Cardiac muscle cell (in vitro differentiated cells and primary cell): ENCODE measurements around the gene EEF1A1. TPM values are rescaled to one million over a fixed set of nuclear protein-coding genes. Genes with fewer than 3 reads are reported as not detected.
"Not testable (repeated sequence)": the region's sequence is repeated elsewhere in the genome, so short reads cannot be mapped to it uniquely, and the experiment has no call there.

ENCODE experiments used
- DNase-seq, 2 donors: peaks; one replicate each; pipeline versions ENCODE4 v3.0.0 to v3.0.0-alpha.2; 2010 to 2017; ENCODE audit warnings: low read depth in 1 of 2, low spot score in 1 of 2
- H3K27ac ChIP-seq: fragments of 200-600 bp; sonication (generic); 2 replicates; pipeline ENCODE4 v1.5.1; 2016
- H3K27me3 ChIP-seq: fragments of 200-600 bp; sonication (generic); 2 replicates; pipeline ENCODE4 v1.6.0; 2016; ENCODE audit warnings: control low read depth
- H3K36me3 ChIP-seq: fragments of 200-600 bp; sonication (generic); 2 replicates; pipeline ENCODE4 v1.5.1; 2016; ENCODE audit warnings: control low read depth
- H3K4me1 ChIP-seq: fragments of 200-600 bp; sonication (generic); 2 replicates; pipeline ENCODE4 v1.8.1; 2017; ENCODE audit warnings: low read depth, mild to moderate bottlenecking, mixed run types
- H3K4me3 ChIP-seq: fragments of 200-600 bp; sonication (generic); 2 replicates; pipeline ENCODE4 v1.5.1; 2016; ENCODE audit warnings: mild to moderate bottlenecking
- H3K9me3 ChIP-seq: fragments of 200-600 bp; sonication (generic); 2 replicates; pipeline ENCODE4 v1.5.1; 2017; ENCODE audit warnings: low read depth, mild to moderate bottlenecking, control low read depth
- polyA plus RNA-seq: library from polyadenylated mRNA; unstranded; fragments of >200 nt; fragmentation: Nextera tagmentation; extraction: Ambion mirVana; gene quantifications from 2 replicates; pipeline ENCODE4 v1.2.1, GENCODE V29; 2016
- total RNA-seq: library from RNA; depleted of rRNA; stranded (reverse); fragments of >200 nt; gene quantifications from 2 replicates; pipeline ENCODE4 v1.2.3, GENCODE V29; 2016
- TF ChIP-seq, protein P1 (sequence below): IDR thresholded peaks from 2 replicates; pipeline ENCODE4 v1.5.1; 2012; ENCODE audit warnings: low read depth, mild to moderate bottlenecking, low read length

EEF1A1 gene
- total and polyA plus RNA-seq, 2 experiments from 2014 or later: 2,527 to 7,643 TPM

DNA sequence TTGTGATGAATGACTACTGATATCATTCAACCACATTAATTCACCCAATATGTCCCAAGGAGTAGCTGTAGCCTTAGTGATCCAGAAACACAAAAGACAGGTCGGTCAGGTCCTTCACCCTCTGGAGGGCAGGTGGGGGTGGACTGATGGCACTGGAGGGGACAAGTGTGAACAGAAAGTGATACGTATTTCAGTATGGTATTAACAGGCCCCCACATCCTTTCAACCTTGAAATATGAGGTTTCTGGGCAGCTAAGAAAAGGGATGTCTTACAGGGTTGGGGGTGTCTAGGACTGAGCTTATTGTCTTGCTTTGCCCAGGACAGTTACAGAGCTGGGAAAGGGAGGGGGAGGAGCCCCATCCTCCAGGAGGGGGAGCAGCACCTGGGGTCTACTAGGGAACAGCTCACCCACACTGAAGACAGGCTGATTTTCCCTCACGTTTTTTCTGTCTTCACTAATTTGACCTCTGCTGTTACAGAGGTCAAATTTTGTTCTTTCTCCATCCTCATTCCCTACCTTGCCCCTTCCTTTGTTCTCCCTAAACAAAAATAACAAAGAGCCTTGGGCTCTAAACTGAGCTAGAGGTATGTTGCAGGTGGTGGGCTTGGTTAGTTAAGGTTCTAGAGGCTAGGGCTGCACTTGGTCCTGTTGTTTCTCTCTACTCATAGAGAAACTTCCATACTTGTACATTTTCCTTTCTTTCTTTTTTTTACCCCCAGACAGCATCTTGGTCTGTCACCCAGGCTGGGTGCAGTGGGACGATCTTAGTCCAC lies 38.0 kb upstream of the EEF1A1 start:
- TF ChIP-seq, protein P1, sequence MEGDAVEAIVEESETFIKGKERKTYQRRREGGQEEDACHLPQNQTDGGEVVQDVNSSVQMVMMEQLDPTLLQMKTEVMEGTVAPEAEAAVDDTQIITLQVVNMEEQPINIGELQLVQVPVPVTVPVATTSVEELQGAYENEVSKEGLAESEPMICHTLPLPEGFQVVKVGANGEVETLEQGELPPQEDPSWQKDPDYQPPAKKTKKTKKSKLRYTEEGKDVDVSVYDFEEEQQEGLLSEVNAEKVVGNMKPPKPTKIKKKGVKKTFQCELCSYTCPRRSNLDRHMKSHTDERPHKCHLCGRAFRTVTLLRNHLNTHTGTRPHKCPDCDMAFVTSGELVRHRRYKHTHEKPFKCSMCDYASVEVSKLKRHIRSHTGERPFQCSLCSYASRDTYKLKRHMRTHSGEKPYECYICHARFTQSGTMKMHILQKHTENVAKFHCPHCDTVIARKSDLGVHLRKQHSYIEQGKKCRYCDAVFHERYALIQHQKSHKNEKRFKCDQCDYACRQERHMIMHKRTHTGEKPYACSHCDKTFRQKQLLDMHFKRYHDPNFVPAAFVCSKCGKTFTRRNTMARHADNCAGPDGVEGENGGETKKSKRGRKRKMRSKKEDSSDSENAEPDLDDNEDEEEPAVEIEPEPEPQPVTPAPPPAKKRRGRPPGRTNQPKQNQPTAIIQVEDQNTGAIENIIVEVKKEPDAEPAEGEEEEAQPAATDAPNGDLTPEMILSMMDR: no peak
- no peak overlapping the region for H3K4me3 ChIP-seq
- peaks cover 3% of the 10 kb centered on the region for H3K4me1 ChIP-seq
- no peaks in the 10 kb centered on the region for H3K9me3 ChIP-seq
- no peaks in the 10 kb centered on the region for H3K36me3 ChIP-seq
- H3K27me3 ChIP-seq: no peaks in the 10 kb centered on the region
- no peak overlapping the region for H3K27ac ChIP-seq
- no peak for DNase-seq

DNA sequence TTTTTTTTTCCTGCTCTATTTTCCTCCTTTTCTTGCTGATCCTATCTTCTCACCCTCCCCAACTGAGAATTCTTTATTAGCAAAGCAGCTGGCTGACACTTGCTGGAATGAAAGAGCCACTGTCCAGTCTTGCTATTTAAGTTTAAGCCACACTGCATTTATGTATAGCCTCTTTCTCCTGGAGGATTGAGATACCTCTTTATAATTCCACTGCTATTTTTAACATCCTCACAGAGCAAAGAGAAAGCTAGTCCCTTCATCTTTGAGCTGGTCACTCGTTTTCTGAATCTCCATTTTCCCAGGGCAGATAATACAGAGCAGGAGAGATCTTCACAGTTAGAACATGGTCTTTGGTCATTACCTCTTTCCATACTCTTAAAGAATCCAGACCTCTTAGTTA lies 36.0 kb upstream of the EEF1A1 start:
- no peaks in the 10 kb centered on the region for H3K9me3 ChIP-seq
- no peak for DNase-seq
- H3K27ac ChIP-seq: peak overlapping the region; percentile 7
- H3K4me1 ChIP-seq: peaks cover 3% of the 10 kb centered on the region
- TF ChIP-seq, protein P1: no peak
- no peaks in the 10 kb centered on the region for H3K36me3 ChIP-seq
- H3K4me3 ChIP-seq: no peak overlapping the region
- H3K27me3 ChIP-seq: no peaks in the 10 kb centered on the region

DNA sequence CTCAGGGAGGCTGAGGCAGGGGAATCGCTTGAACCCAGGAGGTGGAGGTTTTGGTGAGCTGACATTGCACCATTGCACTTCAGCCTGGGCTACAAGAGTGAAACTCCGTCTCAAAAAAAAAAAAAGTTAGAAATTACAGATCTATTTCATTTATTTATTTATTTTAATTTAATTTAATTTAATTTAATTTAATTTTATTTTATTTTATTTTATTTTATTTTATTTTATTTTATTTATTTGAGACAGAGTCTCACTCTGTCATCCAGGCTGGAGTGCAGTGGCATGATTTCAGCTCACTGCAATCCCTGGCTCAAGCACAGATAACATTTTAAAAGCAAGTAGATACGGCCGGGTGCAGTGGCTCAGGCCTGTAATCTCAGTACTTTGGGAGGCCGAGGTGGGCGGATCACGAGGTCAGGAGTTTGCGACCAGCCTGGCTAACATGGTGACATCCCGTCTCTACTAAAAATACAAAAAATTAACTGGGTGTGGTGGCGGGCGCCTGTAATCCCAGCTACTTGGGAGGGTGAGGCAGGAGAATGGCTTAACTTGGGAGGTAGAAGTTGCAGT lies 34.6 kb upstream of the EEF1A1 start:
- H3K27ac ChIP-seq, H3K36me3 ChIP-seq, H3K9me3 ChIP-seq, H3K4me3 ChIP-seq, H3K27me3 ChIP-seq, H3K4me1 ChIP-seq, DNase-seq: not testable (repeated sequence)

DNA sequence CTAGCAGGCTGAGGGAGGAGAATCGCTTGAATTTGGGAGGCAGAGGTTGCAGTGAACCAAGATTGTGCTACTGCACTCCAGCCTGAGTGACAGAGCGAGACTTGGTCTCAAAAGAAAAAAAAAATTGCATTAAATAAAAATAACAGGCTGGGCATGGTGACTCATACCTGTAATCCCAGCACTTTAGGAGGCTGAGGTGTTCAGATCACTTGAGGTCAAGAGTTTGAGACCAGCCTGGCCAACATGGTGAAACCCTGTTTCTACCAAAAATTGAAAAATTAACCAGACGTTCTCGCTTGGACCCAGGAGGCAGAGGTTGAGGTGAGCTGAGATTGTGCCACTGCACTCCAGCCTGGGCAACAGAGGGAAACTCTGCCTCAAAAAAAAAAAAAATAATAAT lies 30.3 kb upstream of the EEF1A1 start:
- H3K27ac ChIP-seq, DNase-seq, H3K9me3 ChIP-seq, H3K27me3 ChIP-seq, H3K36me3 ChIP-seq, H3K4me1 ChIP-seq, H3K4me3 ChIP-seq: not testable (repeated sequence)

DNA sequence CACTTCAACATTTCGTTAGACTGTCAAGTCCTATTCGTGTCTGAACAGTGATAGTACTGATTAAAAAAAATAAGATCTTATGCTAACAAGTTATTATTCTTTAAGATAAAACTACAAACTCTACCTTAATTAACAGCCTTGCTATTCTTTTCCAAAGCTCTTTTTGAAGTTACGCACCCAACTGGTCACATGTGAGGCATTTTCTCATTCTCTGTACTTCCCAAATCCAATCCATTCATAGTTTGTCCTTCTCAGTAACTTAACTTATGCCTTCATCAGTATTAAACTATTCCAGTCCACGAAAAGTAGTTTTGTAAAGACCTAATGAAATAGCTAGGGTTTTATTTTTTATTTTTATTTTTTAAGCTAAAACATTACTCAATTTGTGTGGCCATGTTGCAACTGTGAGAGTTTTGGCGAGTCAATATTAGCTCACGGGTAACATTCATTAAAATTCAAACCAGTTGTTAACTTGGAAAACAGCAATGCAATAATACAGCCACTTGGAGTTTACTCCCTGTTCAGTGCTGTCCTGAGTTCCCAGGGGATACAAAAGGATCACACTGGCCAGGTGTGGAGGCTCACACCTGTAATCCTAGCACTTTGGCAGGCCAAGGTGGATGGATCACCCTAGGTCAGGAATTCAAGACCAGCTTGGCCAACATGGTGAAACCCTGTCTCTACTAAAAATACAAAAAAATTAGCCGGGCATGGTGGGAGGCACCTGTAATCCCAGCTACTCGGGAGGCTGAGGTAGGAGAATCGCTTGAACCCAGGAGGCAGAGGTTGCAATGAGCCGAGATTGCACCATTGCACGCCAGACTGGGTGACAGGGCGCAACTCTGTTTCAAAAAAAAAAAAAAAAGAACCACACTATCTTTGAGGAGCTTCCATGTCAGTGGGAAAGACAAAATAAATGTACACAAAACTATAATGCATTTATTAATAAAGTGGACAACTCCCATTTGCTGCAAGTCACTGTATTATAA lies 27.9 kb upstream of the EEF1A1 start:
- Histone ChIP-seq H3K27ac (no peak overlapping the region), H3K9me3 (no peaks in the 10 kb centered on the region), H3K4me1 (no peaks in the 10 kb centered on the region), H3K27me3 (no peaks in the 10 kb centered on the region), H3K4me3 (no peak overlapping the region), H3K36me3 (no peaks in the 10 kb centered on the region)
- TF ChIP-seq, protein P1: no peak
- DNase-seq: no peak

DNA sequence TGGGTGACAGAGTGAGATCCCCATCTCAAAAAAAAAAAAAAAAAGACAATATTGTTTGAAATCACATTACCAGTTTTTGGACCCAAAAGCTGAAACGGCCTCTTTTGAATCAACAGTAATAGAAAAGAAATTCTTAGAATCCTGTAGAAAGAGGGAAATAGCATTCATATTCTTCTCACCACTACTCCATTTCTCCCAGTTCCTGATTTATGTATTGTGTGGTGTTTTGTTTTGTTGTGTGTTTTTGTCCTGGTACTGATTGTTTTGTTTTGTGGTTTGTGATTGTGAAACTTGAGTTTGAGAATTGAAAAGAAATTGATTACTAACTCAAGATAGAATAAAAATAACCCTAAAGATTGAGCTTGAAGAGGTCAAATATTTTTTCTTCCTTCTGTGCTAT lies 26.2 kb upstream of the EEF1A1 start:
- no peak for DNase-seq
- Histone ChIP-seq H3K36me3 (no peaks in the 10 kb centered on the region), H3K4me1 (no peaks in the 10 kb centered on the region), H3K9me3 (no peaks in the 10 kb centered on the region), H3K4me3 (no peak overlapping the region), H3K27ac (no peak overlapping the region), H3K27me3 (no peaks in the 10 kb centered on the region)
- TF ChIP-seq, protein P1: no peak
